ENCODE results near the gene NOX3. TPM values are rescaled to one million over a fixed set of nuclear protein-coding genes. Genes with fewer than 3 reads are reported as not detected.

Gene NOX3
- total and polyA plus RNA-seq, 2 of the 8 experiments (the other 6 are each of a cell fraction or from before 2014, with no cell fraction given) = not detected

- TF ChIP-seq USF2 (IDR thresholded peaks at IDR 0.05; ENCODE audit: low read length) (no peak), CHD7 (IDR thresholded peaks at IDR 0.05; ENCODE audit: insufficient replicate concordance, low read length) (no peak), RBBP5 (IDR thresholded peaks at IDR 0.05; ENCODE audit: borderline replicate concordance, low read depth, low read length) (no peak), CBX5 (IDR thresholded peaks at IDR 0.05; ENCODE audit: low read depth, low read length) (no peak), ZNF274 (IDR thresholded peaks at IDR 0.05; ENCODE audit: borderline replicate concordance, extremely low read depth, low read length) (no peak)
These were observed 5.4 kb downstream of the NOX3 start (continued) for GRCh38 chr6:155450240-155450581.
